ENCODE data around the gene DCLRE1B.

The DCLRE1B gene

DNA sequence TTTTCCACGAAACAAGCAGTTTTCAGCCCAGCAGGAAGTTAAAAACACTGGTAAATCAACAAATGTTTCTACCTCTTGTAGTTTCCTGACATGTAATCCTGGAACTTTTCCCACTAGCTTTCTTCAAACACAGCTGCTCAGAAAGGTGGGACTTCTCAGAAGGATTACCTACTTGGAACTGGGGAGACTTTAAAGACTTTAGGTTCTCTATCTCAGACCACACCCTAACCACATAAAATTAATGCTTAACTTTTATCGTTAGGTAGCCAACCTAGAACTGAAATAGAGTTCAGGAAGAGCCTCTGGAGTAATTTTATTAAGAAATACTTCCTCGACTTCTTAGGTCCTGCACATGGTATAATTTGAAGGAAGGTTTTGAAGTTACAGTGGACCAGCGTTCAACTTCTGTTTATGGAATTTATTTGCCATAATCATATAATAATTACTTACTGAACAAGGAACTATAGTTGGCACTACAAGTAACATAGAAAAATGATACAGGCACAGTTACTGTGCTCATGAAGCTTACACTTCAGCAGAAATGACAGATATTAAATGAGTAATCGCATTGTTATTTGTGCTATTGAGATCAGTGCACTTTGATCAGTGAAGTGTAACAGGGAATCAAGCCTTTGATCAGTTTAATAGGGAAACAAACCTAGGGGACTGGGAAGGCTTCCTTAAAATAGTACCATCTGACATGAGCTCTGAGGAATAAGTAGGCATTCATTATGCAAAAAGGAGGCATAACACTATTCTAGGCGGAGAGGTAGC lies 17.5 kb upstream of the DCLRE1B start, which contains the start of gene BCL2L15:
Gene BCL2L15 (minus strand): TSS at position 180 of the 774 bp plus-strand sequence. CDS start 206 bp downstream, outside the sequence.
- no peak for DNase-seq (ENCODE audit: low spot score)

DNA sequence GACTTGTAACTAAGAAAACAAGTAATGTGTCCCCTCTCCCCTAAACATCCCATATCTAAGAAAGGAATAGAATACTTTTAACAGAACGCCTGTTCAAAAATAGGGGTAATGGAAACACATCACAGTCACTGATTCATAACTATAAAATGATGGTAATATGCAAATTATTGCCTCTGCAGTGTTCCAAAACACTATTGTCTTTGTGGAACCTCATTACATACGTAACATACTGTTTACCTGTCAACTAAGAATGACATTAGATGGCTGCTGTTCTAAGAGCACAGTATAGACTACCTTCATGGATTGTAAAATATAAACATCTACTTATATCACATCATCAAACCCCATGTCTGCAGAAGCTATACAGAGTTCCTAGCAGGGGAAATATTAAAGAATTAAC lies 14.3 kb upstream of the DCLRE1B start:
- DNase-seq (ENCODE audit: low spot score): no peak

DNA sequence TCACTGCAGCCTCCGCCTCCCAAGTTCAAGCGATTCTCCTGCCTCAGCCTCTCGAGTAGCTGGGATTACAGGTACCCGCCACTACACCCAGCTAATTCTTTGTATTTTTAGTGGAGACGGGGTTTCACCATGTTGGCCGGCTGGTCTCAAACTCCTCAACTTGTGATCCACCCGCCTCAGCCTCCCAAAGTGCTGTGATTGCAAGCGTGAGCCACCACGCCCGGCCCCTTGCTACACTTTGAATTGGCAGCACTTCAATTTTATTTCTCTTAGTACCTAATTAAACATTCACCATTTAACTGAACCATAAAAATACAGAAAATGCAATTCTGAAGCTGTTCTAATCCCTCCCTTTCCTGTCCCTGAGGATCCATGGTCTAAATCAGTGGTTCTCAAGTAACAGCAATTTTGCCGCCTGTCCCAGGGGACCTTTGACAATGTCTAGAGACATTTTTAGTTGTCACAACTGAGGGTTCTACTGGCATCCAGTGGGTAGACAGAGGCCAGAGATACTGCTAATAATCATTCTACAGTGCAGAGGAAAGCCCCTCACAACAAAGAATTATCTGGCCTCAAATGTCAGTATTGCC lies 13.4 kb upstream of the DCLRE1B start:
- no peak for DNase-seq (ENCODE audit: low spot score)

DNA sequence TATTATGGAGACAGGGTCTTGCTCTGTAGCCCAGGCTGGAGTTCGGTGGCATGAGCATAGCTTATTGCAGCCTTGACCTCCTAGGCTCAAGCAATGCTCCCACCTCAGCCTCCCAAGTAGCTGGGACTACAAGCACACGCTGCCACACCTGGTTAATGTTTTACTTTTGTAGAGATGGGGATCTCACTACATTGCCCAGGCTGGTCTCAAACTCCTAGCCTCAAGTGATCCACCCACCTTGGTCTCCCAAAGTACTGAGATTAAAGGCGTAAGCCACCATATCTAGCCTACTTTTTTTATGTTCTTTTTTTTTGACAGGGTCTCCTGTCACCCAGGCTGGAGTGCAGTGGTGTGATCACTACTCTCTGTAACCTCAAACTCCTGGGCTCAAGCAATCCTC lies 11.9 kb upstream of the DCLRE1B start:
- DNase-seq (ENCODE audit: low spot score): no peak

DNA sequence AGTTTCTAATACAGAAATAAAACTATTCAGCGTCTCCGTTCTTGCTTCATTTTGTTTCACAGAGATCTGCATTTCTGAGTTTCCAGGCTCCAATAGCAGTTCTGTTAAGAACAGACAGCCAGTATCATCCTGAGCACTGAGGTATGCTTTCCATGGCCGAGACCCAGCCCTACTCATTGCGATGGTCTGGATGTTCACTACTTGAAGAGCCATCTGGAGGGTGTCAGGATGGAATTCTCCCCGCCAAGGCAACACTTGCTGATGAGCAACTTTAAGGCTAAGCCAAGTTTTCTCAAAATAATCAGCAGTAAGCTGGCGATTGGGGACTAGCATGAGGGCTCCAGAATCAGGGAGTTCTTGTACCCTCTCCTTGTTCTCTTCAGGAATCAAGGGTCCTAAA lies 10.0 kb upstream of the DCLRE1B start:
- no peak for DNase-seq (ENCODE audit: low spot score)

DNA sequence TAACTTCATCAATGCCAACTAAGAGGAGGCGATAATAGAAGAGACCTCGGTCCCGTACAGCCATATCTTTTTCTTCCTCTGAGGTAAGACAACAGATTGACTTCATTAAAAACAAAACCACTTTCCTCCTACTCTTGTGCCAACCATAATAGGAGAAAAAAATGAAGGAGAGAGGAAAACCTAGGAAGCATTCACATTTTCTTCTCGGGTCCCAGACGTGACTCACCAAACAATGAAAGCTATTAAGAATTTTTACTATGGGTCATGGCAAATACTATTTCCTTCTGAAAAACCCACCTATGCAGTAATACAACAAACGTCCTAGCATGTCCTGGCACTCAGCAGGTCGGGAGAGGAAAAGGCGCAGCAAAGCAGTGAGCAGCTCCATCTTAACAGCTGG lies 9.2 kb upstream of the DCLRE1B start:
- no peak for DNase-seq (ENCODE audit: low spot score)

DNA sequence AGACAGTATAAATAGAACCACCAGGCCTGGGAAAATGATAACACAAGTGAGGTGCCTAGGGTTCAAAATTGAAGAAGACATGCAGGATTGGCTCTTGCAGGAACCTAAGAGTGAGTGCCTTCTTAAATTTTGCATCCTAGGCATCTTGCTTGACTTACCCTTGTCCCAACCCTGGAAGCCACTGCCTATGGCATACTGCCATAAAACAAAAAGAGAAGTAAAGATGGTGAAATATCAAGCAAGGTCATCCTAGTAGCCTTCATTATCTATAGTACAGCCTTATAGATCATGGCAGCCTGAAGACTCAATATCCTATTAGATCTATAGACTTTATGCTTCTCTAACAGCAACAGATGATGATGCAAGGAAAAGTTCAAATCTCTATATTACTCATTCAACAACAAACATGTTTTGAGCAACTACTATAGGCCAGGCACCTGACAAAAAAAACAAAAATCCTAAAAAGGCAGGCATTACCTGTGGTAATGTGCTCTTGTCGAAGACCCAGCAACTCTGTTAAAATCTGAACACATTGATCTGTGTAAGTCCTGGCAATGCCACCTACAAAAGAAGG lies 6.8 kb upstream of the DCLRE1B start:
- DNase-seq (ENCODE audit: low spot score): no peak

DNA sequence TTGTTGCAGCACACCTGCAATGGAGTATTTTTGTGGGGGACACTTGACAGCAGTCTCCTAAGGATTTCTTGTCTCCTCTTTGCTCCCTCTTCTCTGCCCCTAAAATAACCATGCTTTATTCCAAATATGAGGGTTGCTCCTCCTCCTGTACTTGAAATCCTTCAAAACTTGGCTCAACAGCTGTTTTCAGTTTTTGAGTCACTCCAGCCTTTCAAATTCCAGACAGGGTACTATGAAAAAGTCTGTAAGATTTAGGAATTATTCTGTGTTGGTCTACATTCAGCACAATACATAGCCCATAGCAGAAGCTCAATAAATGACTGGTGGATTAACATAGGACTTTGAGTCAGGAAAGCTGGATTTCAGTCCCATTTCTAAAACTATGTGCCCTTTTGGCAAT lies 6.0 kb upstream of the DCLRE1B start:
- no peak for DNase-seq (ENCODE audit: low spot score)

DNA sequence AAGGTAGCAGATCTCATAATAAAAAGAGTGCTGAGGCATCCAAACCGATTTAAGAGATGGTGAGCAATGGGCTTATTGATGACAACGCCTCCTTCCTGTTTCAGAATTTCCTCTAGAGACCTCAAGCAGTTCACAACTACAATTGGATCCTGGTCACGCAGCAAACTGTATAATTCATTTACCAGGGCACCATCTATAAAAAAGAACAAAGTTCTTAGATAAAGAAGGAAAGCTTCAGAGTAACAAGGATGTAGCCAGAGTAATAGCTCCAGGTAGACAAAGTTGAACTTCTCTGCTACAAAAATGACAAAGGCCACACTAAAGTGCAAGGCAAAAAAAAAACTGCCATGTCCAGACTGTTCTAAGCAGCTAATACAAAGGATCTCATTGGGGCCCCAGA lies 3.9 kb upstream of the DCLRE1B start:
- no peak for DNase-seq (ENCODE audit: low spot score)

DNA sequence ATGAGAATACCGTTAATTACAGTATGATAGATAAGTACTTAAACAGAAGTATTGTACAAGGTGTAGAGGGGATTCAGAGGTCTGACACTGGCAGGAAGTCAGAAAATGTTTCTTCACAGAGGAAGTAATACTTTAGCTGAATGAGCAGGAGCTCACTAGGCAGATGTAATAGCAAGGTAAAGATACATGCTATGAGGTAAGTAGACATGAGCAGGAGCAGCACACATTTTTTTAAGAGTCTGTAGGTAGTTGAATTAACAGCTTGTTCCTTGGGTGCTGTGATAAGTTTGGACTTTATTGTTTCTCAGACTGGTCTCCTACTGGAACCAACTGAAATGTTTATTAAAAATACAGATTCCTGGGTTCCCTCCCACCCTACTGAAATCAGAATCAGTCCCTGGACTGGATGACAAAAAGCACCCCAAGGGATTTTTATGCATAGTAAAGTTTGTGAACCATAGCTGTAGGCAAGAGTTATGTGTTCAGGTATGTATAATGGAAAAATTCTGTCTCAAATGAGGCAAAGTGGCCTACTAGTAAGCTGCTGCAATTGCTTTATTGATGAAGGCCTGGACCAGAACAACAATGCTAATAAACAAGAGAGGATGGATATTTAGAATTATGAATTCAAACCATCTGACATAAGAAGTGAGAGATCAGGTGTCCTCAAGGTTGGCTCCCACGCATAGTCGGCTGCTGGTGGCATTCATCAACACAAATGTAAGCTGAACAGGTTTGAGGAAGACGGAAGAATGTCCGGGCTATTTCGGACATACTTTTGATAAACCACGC lies 1.4 kb upstream of the DCLRE1B start:
- no peak for DNase-seq (ENCODE audit: low spot score)

DNA sequence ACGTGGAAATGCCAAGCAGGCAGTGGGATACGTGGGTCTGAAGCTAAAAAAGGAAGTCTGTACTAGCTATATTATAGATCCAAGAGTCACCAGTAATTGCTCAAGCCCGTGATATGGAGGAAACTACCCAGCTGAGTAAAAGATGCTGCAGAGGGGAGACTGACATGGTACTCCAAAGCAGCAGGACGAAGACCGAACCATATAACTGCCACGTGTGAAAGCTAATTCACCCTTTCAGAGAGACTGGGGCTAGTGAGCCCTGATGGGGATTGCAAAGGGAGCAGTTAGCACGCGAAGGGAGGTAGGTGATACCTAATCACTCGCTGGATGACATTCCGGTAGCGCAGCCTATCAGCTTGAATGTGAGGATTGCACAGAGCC lies 843 bp upstream of the DCLRE1B start:
- no peak for DNase-seq (ENCODE audit: low spot score)

DNA sequence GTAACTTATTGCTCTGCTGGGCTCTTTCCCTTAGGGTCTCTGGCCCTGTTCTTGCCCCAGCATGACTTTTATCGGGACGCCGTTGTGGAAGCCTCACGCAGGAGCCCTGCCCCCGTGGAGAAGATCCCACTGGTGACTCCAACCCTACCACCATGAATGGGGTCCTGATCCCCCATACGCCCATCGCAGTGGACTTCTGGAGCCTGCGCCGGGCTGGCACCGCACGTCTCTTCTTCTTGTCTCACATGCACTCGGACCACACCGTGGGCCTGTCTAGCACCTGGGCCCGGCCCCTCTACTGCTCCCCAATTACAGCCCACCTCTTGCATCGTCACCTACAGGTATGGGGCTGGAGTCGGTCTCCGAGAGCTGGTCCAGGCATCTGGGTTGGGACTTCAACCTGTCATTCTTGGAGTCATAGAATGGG lies 322 bp downstream of the DCLRE1B start:
- no peak for DNase-seq (ENCODE audit: low spot score)

DNA sequence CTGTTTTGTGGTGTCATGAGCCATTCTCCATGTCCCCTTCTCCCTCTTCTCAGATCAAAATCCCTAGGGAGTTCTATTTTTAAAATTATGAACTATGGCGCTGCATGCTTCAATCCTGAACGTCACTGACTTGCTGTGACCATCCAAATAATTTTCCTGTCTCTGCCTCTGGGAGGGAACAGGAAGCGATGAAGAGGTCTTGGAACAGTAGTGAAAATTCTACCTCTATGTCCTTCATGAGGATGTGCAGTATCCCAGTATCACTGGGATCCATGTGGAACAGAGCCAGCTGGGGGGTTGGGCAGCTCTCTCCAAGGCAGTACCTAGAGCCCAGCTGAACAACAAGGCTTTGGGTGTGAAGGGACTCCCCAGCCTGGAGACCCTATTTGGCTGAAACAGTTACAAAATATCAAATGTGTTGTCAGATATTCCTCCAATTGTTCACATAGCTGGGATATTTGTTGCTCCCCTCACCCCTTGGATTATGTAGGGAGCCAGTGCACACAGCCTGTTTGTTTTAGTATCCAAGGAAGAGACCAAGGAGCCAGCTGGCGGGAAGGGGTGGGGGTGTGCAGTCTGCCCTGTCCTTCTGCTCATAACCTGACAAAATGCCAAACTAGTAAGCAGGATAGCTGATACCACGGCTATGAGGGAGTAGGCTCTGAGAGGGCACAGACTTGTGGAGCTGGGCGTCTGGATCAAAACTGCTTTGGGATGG lies 7.6 kb downstream of the DCLRE1B start:
- no peak for DNase-seq (ENCODE audit: low spot score)

DNA sequence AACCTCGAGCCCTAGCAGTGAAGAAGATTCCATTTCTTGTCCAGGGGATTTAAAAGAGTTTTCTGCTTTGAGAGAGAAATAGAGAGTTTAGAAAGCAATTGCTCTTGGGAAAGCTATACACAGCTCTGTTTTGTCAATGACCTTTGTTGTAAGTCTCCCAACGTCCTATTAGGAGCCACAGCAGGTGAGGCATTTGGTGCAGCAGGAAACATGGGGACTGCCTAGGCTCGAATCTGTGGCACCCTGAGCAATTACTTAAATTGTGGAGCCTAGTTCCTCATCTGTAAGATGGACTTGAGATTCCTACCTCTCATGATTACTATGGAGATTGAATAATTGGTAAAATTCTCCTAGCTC lies 8.2 kb downstream of the DCLRE1B start:
- DNase-seq (ENCODE audit: low spot score): no peak

DNA sequence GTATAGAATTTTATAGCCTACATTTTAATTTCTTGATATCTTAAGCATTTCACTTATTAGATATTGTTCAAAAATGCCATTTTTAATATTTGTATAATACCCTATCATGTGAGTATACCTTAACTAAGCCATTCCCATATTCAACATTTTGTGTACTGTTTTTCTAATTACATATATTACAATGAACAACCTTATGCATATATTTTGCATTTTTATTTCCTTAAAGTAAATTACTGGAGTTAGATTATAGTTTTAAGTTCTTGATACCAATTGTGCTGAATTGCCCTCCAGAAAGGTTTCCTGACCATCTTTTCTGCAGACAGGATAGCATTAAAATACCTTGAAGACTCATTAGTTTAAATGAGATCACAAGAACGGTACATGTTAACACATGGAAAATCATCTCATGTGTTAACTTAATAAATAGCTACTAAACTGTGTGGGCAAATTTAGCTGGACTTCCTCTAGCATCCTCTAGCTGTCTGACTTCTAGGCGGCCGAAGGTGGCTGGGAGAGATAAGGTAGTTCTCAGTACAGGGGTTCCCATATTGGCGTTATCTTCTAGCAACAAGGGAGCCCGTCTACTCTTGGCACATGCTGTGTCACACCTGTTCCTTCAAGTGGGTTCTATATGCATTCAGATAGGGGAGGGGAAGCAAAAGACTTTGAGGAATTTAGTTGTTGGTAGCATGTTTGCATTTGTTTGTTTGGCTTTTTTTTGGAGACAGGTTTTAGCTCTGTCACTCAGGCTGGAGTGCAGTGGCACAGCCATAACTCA lies 8.9 kb downstream of the DCLRE1B start:
- no peak for DNase-seq (ENCODE audit: low spot score)

DNA sequence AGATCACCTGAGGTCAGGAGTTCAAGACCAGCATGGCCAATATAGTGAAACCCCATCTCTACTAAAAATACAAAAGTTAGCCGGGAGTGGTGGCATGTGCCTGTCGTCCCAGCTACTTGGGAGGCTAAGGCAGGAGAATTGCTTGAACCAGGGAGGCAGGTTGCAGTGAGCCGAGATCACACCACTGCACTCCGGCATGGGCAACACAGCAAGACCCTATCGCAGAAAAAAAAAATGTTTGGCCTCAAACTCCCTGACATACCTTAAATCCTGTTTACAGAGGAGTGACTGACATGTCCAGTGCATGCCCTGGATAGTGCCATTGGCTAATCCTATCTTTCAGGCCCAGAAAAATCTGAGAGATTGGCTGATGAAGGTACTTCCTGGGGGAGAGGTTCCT lies 11.8 kb downstream of the DCLRE1B start:
- DNase-seq (ENCODE audit: low spot score): no peak

DNA sequence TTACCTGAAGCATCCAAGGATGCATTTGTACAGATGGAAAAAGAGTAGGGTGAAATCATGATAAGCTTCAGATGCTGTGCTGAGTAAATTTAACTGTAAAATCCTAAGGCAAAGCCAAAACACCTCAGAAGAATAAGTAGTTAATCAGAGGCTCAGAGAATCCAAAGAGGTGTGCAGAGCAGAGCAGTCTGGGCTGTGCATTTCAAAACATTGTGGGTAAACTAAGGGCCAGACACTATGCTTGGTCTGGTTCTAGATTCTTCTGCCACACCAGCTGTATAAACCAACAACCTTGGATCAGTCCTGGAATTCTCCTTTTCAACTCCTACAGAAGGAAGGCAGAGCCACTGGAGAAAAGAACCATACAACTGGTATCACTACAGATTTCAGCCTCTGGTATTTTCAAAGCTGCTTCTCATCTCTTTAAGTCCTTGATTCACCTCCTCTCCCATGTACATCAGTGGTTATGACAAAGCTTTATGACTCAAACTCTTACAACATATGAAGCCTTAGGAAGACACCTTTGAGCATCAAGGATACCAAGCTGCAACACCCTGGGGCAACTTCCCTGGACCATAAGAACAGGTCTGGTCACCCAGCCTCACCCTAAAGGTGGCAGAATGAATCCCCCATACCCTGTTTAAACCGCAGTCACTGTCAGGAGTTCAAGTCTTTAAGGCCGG lies 12.4 kb downstream of the DCLRE1B start:
- DNase-seq (ENCODE audit: low spot score): no peak

DNA sequence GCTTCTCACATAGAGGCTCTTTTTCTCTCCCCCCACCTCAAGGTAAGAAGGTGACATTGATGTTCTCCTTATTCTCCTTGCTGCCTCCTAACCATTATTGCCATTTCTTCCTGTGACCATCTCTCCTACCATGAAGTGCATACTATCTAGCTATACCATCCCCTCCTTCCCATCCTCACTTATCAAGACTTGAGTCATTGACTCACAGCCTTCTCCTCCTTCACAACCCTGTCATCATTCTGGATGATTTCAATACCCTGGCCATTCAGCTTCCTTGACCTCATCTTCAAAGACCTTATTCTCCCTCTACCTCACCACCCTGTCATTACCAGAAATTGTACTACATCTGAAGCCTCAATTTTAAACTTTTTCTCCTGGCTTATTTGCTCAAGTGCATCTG lies 13.1 kb downstream of the DCLRE1B start:
- DNase-seq (ENCODE audit: low spot score): no peak

DNA sequence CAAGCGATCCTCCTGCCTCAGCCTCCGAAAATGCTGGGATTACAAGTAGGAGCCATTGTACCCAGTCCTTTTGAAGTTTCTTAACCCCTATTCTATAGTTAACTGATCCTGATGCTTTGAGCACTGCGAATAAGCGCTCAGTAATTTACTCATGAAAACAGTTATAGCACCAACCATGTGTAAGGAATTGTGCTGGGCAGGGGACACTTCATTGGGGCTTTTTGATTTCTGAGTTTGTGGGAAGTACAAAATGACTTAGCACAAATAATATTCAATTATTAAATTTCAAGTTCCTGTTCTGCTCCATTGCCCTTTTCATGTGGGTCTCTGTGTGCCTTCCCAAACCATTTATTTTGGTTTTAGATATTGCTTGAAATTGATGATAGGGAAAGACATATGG lies 17.8 kb downstream of the DCLRE1B start:
- DNase-seq (ENCODE audit: low spot score): no peak

DNA sequence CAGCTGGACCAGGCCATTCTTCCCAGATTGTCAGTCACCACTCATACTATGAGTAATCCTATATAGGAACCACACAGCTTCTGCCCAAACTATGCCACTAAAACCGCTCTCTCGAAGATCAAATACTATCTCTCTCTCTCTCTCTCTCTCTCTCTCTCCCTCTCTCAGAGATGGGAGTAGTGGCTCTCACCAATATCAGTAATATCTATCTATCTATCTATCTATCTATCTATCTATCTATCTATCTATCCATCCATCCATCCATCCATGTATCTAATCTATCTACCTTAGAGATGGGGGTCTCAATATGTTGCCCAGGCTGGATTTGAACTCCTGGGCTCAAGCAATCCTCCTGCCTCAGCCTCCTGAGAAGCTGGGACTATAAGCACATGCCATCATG lies 19.3 kb downstream of the DCLRE1B start:
- no peak for DNase-seq (ENCODE audit: low spot score)
